Body of pancreas (tissue), 4 donors: Measurements from ENCODE around the gene GATA2.

ENCODE experiments used
- CTCF ChIP-seq, 7 experiments: fragments of 450-650 bp in 4 of 7; fragments of 200-600 bp in 3 of 7; sonication (generic) in 3 of 7; IDR thresholded peaks; one replicate each; pipeline ENCODE4 v1.5.1; 2016 to 2019; ENCODE audit warnings: antibody characterized with exemption in 7 of 7
- POLR2A ChIP-seq, 3 donors: fragments of 450-650 bp; IDR thresholded peaks; one replicate each; pipeline ENCODE4 v1.6.1; 2016; ENCODE audit warnings: antibody characterized with exemption in 3 of 3, mild to moderate bottlenecking in 2 of 3

GRCh38 chr3:128503751-128504532 is 10.9 kb upstream of the GATA2 start:
- TF ChIP-seq CTCF (IDR thresholded peaks at IDR 0.05) (no peak), POLR2A (IDR thresholded peaks at IDR 0.05) (no peak)
